Esophagus muscularis mucosa (tissue), 4 donors: ENCODE measurements around the gene MLST8. TPM values are rescaled to one million over a fixed set of nuclear protein-coding genes. Genes with fewer than 3 reads are reported as not detected.

Experiments
- DNase-seq: peaks from one replicate; pipeline ENCODE4 v3.0.0-alpha.2; 2017; ENCODE audit errors: extremely low spot score
- H3K27ac ChIP-seq, 4 donors: fragments of 200-600 bp; sonication (generic); replicated peaks in 1 of 4; 1 replicate in 3 of 4; 2 replicates in 1 of 4; pipeline ENCODE4 v1.5.1; 2016 to 2019; ENCODE audit warnings: mild to moderate bottlenecking in 1 of 4
- H3K27me3 ChIP-seq, 4 donors: fragments of 200-600 bp; sonication (generic); one replicate each; pipeline versions ENCODE4 v1.5.1 to v1.6.0; 2016 to 2019
- H3K36me3 ChIP-seq, 4 donors: fragments of 200-600 bp; sonication (generic); one replicate each; pipeline ENCODE4 v1.5.1; 2016 to 2019
- H3K4me1 ChIP-seq, 4 donors: fragments of 200-600 bp; sonication (generic); one replicate each; pipeline ENCODE4 v1.5.1; 2016 to 2019
- H3K4me3 ChIP-seq, 4 donors: fragments of 200-600 bp; sonication (generic); 1 replicate in 2 of 4; 2 replicates in 2 of 4; pipeline ENCODE4 v1.5.1; 2016 to 2019; ENCODE audit warnings: mild to moderate bottlenecking in 4 of 4, moderate library complexity in 1 of 4
- H3K9me3 ChIP-seq, 4 donors: fragments of 200-600 bp; sonication (generic); 1 replicate in 3 of 4; 2 replicates in 1 of 4; pipeline ENCODE4 v1.5.1; 2016 to 2019
- CTCF ChIP-seq, 3 experiments: fragments of 200-600 bp in 2 of 3; fragments of 450-650 bp in 1 of 3; sonication (generic) in 2 of 3; IDR thresholded peaks; one replicate each; pipeline ENCODE4 v1.5.1; 2017 to 2019; ENCODE audit warnings: antibody characterized with exemption in 3 of 3, mild to moderate bottlenecking in 2 of 3, moderate library complexity in 1 of 3
- EP300 ChIP-seq: sonication (generic); formaldehyde crosslinking; IDR thresholded peaks from one replicate; pipeline ENCODE4 v1.6.1; 2017; ENCODE audit warnings: antibody characterized with exemption
- POLR2A ChIP-seq: fragments of 450-650 bp; IDR thresholded peaks from one replicate; pipeline ENCODE4 v1.6.1; 2017; ENCODE audit warnings: antibody characterized with exemption, moderate library complexity, mild to moderate bottlenecking, low read depth
- POLR2AphosphoS5 ChIP-seq, 2 donors: sonication (generic); formaldehyde crosslinking; IDR thresholded peaks; one replicate each; pipeline ENCODE4 v1.6.1; 2017; ENCODE audit warnings: antibody characterized with exemption in 2 of 2
- WGBS: methylation state at CpG from one replicate; pipeline ENCODE4 v1.1.5; 2018; 5-methylcytosine and 5-hydroxymethylcytosine counted together
- intact Hi-C: fragments of 100-400 bp; cut with DNase I; formaldehyde crosslinking; loops from one replicate; pipeline ENCODE4 v1.15.1; 2023
- total RNA-seq, 4 donors: library from RNA; depleted of rRNA; stranded (reverse); fragments of >200 nt; gene quantifications; one replicate each; pipeline versions ENCODE4 v1.1.0 to v1.2.1, GENCODE V29; 2016

MLST8 gene
- total RNA-seq, 4 donors from 2014 or later: 23.7 to 62.8 (median 36.3) TPM

GRCh38 chr16:2175454-2175853, 29.8 kb upstream of the MLST8 start:
- Histone ChIP-seq H3K27me3 (peaks cover 0 to 13% (median 0%) of the 10 kb centered on the region in 4 donors), H3K9me3 (no peaks in the 10 kb centered on the region), H3K4me1 (peaks cover 0 to 11% (median 0%) of the 10 kb centered on the region in 4 donors), H3K27ac (no peak overlapping the region), H3K36me3 (peaks cover 62 to 78% (median 76%) of the 10 kb centered on the region in 4 donors), H3K4me3 (no peak overlapping the region)
- 85% methylated on average over 7 of the region's 10 CpGs for WGBS
- TF ChIP-seq CTCF (IDR thresholded peaks at IDR 0.05) (no peak), EP300 (no peak), POLR2A (no peak), POLR2AphosphoS5 (IDR thresholded peaks at IDR 0.05) (no peak)
- intact Hi-C loops: no loop called here
- no peak for DNase-seq

GRCh38 chr16:2176047-2176446, 29.2 kb upstream of the MLST8 start:
- TF ChIP-seq POLR2AphosphoS5 (IDR thresholded peaks at IDR 0.05) (no peak), EP300 (no peak), POLR2A (no peak), CTCF (IDR thresholded peaks at IDR 0.05) (no peak)
- peaks cover 60 to 72% (median 71%) of the 10 kb centered on the region in 4 donors for H3K36me3 ChIP-seq
- H3K4me1 ChIP-seq: peaks cover 0 to 11% (median 0%) of the 10 kb centered on the region in 4 donors
- no peak overlapping the region for H3K4me3 ChIP-seq
- H3K9me3 ChIP-seq: no peaks in the 10 kb centered on the region
- WGBS: 89% methylated on average over 7 of the region's 23 CpGs
- peaks cover 0 to 13% (median 0%) of the 10 kb centered on the region in 4 donors for H3K27me3 ChIP-seq
- intact Hi-C loops: no loop called here
- H3K27ac ChIP-seq: no peak overlapping the region
- DNase-seq: no peak

GRCh38 chr16:2177101-2177500, 28.2 kb upstream of the MLST8 start:
- 91% methylated on average over 15 of the region's 18 CpGs for WGBS

GRCh38 chr16:2177561-2177960, 27.7 kb upstream of the MLST8 start:
- intact Hi-C loops: no loop called here
- no peak for TF ChIP-seq POLR2A
- no peak for TF ChIP-seq CTCF (IDR thresholded peaks at IDR 0.05)
- no peak for TF ChIP-seq POLR2AphosphoS5 (IDR thresholded peaks at IDR 0.05)
- no peak for TF ChIP-seq EP300

More at GRCh38 chr16:2177101-2177500, 28.2 kb upstream of the MLST8 start:
- no peaks in the 10 kb centered on the region for H3K9me3 ChIP-seq
- H3K36me3 ChIP-seq: peaks cover 50 to 62% (median 60%) of the 10 kb centered on the region in 4 donors
- H3K27me3 ChIP-seq: peaks cover 0 to 13% (median 0%) of the 10 kb centered on the region in 4 donors
- H3K4me1 ChIP-seq: peaks cover 0 to 11% (median 0%) of the 10 kb centered on the region in 4 donors
- intact Hi-C loops: no loop called here
- no peak overlapping the region for H3K27ac ChIP-seq
- H3K4me3 ChIP-seq: no peak overlapping the region
- DNase-seq: no peak
- TF ChIP-seq CTCF (IDR thresholded peaks at IDR 0.05): no peak
- TF ChIP-seq POLR2A: no peak

More at GRCh38 chr16:2177561-2177960, 27.7 kb upstream of the MLST8 start:
- WGBS: 93% methylated on average over 4 of the region's 20 CpGs
- H3K9me3 ChIP-seq: no peaks in the 10 kb centered on the region
- H3K4me1 ChIP-seq: peaks cover 0 to 11% (median 0%) of the 10 kb centered on the region in 4 donors
- H3K4me3 ChIP-seq: no peak overlapping the region
- peaks cover 0 to 13% (median 0%) of the 10 kb centered on the region in 4 donors for H3K27me3 ChIP-seq
- no peak overlapping the region for H3K27ac ChIP-seq
- peaks cover 46 to 57% (median 56%) of the 10 kb centered on the region in 4 donors for H3K36me3 ChIP-seq
- DNase-seq: no peak
